Tibial nerve (tissue), 3 donors: Measurements from ENCODE around the gene BCAR3.

Experiments used
- POLR2A ChIP-seq, 2 donors: fragments of 450-650 bp; IDR thresholded peaks; one replicate each; pipeline ENCODE4 v1.6.1; 2017; ENCODE audit warnings: antibody characterized with exemption in 2 of 2, mild to moderate bottlenecking in 2 of 2, moderate library complexity in 2 of 2
- TF ChIP-seq, protein P1 (sequence below), 5 experiments: fragments of 200-600 bp in 3 of 5; fragments of 450-650 bp in 2 of 5; sonication (generic) in 3 of 5; IDR thresholded peaks; one replicate each; pipeline ENCODE4 v1.5.1; 2016 to 2019; ENCODE audit warnings: antibody characterized with exemption in 5 of 5, mild to moderate bottlenecking in 3 of 5, moderate library complexity in 2 of 5

DNA sequence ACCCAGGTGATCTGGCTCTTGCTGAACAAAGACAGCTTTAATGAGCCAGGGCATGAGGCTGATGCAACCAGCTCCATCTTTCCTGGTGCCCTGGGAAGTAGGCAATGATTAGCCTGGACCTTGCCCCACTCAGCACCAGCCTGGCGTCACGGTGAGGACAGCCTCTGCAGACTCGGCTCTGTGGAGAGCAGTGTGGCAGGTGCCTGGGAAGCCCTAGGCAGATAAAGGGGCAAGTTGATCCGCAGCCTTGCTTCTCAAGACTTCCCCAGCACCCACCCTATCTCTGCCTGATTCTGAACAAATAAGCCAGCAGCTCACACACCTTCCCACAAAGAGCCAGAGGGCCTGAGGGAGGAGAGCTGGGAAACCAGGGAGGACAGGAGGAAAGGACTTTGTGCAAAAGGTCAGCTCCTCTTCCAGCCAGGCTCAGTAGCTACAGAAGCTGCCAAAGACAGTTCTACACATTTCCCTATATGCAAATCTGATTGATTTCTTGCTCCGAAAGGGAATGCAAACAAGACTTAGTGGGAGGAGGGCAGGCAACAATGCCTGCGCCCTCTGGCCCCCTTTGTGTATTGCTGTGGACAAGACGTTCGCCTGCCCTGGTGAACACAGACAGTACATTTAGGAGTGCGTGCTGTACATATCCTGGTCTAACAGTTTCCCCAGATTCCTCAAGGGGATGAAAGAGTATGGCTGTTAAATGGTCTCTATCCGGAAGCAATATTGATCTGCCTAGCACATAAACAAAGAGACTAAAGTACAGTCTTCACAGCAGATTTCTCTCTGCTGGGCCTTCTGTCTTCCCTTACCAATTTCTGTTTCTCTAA lies 63.8 kb downstream of the BCAR3 start:
- TF ChIP-seq, protein P1, sequence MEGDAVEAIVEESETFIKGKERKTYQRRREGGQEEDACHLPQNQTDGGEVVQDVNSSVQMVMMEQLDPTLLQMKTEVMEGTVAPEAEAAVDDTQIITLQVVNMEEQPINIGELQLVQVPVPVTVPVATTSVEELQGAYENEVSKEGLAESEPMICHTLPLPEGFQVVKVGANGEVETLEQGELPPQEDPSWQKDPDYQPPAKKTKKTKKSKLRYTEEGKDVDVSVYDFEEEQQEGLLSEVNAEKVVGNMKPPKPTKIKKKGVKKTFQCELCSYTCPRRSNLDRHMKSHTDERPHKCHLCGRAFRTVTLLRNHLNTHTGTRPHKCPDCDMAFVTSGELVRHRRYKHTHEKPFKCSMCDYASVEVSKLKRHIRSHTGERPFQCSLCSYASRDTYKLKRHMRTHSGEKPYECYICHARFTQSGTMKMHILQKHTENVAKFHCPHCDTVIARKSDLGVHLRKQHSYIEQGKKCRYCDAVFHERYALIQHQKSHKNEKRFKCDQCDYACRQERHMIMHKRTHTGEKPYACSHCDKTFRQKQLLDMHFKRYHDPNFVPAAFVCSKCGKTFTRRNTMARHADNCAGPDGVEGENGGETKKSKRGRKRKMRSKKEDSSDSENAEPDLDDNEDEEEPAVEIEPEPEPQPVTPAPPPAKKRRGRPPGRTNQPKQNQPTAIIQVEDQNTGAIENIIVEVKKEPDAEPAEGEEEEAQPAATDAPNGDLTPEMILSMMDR (IDR thresholded peaks at IDR 0.05), result no peak
- no peak for TF ChIP-seq POLR2A (IDR thresholded peaks at IDR 0.05)
